K562 treated with DMSO at 1 percent for 12 hours (cell line): ENCODE measurements around the gene HLA-DQB1. TPM values are rescaled to one million over a fixed set of nuclear protein-coding genes. Genes with fewer than 3 reads are reported as not detected.

Experiments
- total RNA-seq: library from RNA; unstranded; fragments of 300-600 nt; gene quantifications from 2 replicates; pipeline ENCODE4 v1.2.3, GENCODE V29; 2022; ENCODE audit not compliant: insufficient read depth

The HLA-DQB1 gene
- not detected in 2 replicates for total RNA-seq

GRCh38 chr6:32666420-32667300, at the start of gene HLA-DQB1:
TSS of gene HLA-DQB1 (minus strand) at chr6:32666657. CDS start at chr6:32666607, 50 bp downstream.

GRCh38 chr6:32637219-32637880, 29.1 kb downstream of the HLA-DQB1 start, which contains the start of gene HLA-DQA1:
TSS of gene HLA-DQA1 (plus strand) at chr6:32637406. CDS start at chr6:32637459, 53 bp downstream.

Other genes starting within 250 kb of the HLA-DQB1 start
- not detected in 2 replicates for gene HLA-DRA, start 226.8 kb downstream of the HLA-DQB1 start, total RNA-seq
- not detected in 2 replicates for gene HLA-DRB5, start 136.4 kb downstream of the HLA-DQB1 start, total RNA-seq
- gene HLA-DRB1, start 76.8 kb downstream of the HLA-DQB1 start, total RNA-seq: not detected in 2 replicates
- gene HLA-DQA1, start 29.3 kb downstream of the HLA-DQB1 start, total RNA-seq: not detected in 2 replicates
- not detected in 2 replicates for gene HLA-DQA2, start 74.7 kb upstream of the HLA-DQB1 start, total RNA-seq
- gene HLA-DQB2, start 96.9 kb upstream of the HLA-DQB1 start, total RNA-seq: not detected in 2 replicates
- gene HLA-DOB, start 150.3 kb upstream of the HLA-DQB1 start, total RNA-seq: 0.86 and 2.0 TPM in 2 replicates
- 23.1 and 30.2 TPM in 2 replicates for gene TAP2, start 172.1 kb upstream of the HLA-DQB1 start, total RNA-seq
- gene PSMB8, start 177.4 kb upstream of the HLA-DQB1 start, total RNA-seq: 20.9 and 27.9 TPM in 2 replicates
- 16.2 and 24.6 TPM in 2 replicates for gene TAP1, start 187.0 kb upstream of the HLA-DQB1 start, total RNA-seq
- gene PSMB9, start 187.5 kb upstream of the HLA-DQB1 start, total RNA-seq: 46.8 and 54.1 TPM in 2 replicates